Hematopoietic multipotent progenitor cell treated with erythropoietin and hydrocortisone succinate and interleukin-3 and kit ligand, for 8 days (in vitro differentiated cells): ENCODE data around the gene TMEM270.

Experiments
- DNase-seq: peaks from one replicate; pipeline ENCODE4 v3.0.0-alpha.2; 2015

The TMEM270 gene

GRCh38 chr7:73890555-73891147, 29.7 kb downstream of the TMEM270 start:
- no peak for DNase-seq

GRCh38 chr7:73891178-73891885, 30.4 kb downstream of the TMEM270 start:
- DNase-seq = no peak

- DNase-seq = peak; percentile 68
Measured at GRCh38 chr7:73892003-73892999, 31.3 kb downstream of the TMEM270 start.

- DNase-seq = no peak
Measured at GRCh38 chr7:73893342-73894101, 32.6 kb downstream of the TMEM270 start.

GRCh38 chr7:73894166-73894565, 33.2 kb downstream of the TMEM270 start:
- DNase-seq = no peak

- no peak for DNase-seq
Measured at GRCh38 chr7:73894733-73895551, 34.0 kb downstream of the TMEM270 start.

- no peak for DNase-seq
Measured at GRCh38 chr7:73895626-73896025, 34.7 kb downstream of the TMEM270 start.

- DNase-seq = no peak
Measured at GRCh38 chr7:73896454-73896853, 35.5 kb downstream of the TMEM270 start.

GRCh38 chr7:73899731-73900142, 38.8 kb downstream of the TMEM270 start:
- DNase-seq = no peak

- DNase-seq = no peak
Measured at GRCh38 chr7:73900286-73900685, 39.3 kb downstream of the TMEM270 start.

- DNase-seq = no peak
Measured at GRCh38 chr7:73901231-73901822, 40.4 kb downstream of the TMEM270 start.

GRCh38 chr7:73901823-73902597, 41.1 kb downstream of the TMEM270 start:
- no peak for DNase-seq

- no peak for DNase-seq
Measured at GRCh38 chr7:73903321-73904218, 42.6 kb downstream of the TMEM270 start.

GRCh38 chr7:73904219-73905137, 43.5 kb downstream of the TMEM270 start:
- DNase-seq = no peak

GRCh38 chr7:73905360-73905759, 44.4 kb downstream of the TMEM270 start:
- no peak for DNase-seq

GRCh38 chr7:73906874-73907273, 45.9 kb downstream of the TMEM270 start:
- DNase-seq = no peak

- no peak for DNase-seq
Measured at GRCh38 chr7:73907554-73908122, 46.7 kb downstream of the TMEM270 start.

- no peak for DNase-seq
Measured at GRCh38 chr7:73908123-73908611, 47.2 kb downstream of the TMEM270 start.
